A549 (cell line): Measurements from ENCODE around the gene GXYLT2.

Source experiments
- CTCF ChIP-seq: fragments of >200 bp; sonication (Bioruptor Twin); formaldehyde crosslinking; IDR thresholded peaks from 3 replicates; pipeline ENCODE4 v1.5.1; 2016
- HDAC2 ChIP-seq: fragments of 200-600 bp; sonication (generic); IDR thresholded peaks from 2 replicates; pipeline ENCODE4 v1.6.1; 2016
- JUN ChIP-seq, 2 experiments: fragments of >200 bp; sonication (Bioruptor Twin); formaldehyde crosslinking; IDR thresholded peaks; 2 replicates in 1 of 2; 3 replicates in 1 of 2; pipeline ENCODE4 v1.6.1; 2016 to 2017
- MAZ ChIP-seq: fragments of 150-350 bp; IDR thresholded peaks from 2 replicates; pipeline ENCODE4 v1.6.1; 2014; ENCODE audit warnings: antibody characterized with exemption, low read depth, low read length, borderline replicate concordance
- POLR2A ChIP-seq: IDR thresholded peaks from 2 replicates; pipeline ENCODE4 v1.6.1; 2012; ENCODE audit warnings: mild to moderate bottlenecking, low read length
- RAD21 ChIP-seq, 2 experiments: fragments of >200 bp in 1 of 2; sonication (Bioruptor Twin) in 1 of 2; formaldehyde crosslinking in 1 of 2; IDR thresholded peaks in 1 of 2; conservative IDR thresholded peaks in 1 of 2; 2 replicates in 1 of 2; 3 replicates in 1 of 2; pipeline ENCODE4 v1.6.1; 2012 to 2018; ENCODE audit warnings: inconsistent platforms in 1 of 2
- USF2 ChIP-seq: fragments of 450-650 bp; IDR thresholded peaks from 2 replicates; pipeline ENCODE4 v1.6.1; 2014; ENCODE audit warnings: antibody characterized with exemption

- TF ChIP-seq USF2 = no peak
- TF ChIP-seq CTCF = no peak
- TF ChIP-seq RAD21 (conservative IDR thresholded peaks at IDR 0.05 in 1 of 2, IDR thresholded peaks at IDR 0.05 in 1 of 2) = no peak
- no peak for TF ChIP-seq JUN (IDR thresholded peaks at IDR 0.05)
- TF ChIP-seq MAZ = no peak
- TF ChIP-seq HDAC2 = no peak
- no peak for TF ChIP-seq POLR2A
These were observed 56.9 kb downstream of the GXYLT2 start for GRCh38 chr3:72944696-72945095.
